ENCODE data around the gene DOP1B.
A peak's percentile ranks its signal among the peaks of the same experiment; 100 is the strongest.
"Not testable (repeated sequence)": the region's sequence is repeated elsewhere in the genome, so short reads cannot be mapped to it uniquely, and the experiment has no call there.

DOP1B gene

GRCh38 chr21:36127250-36127904 lies 29.2 kb upstream of the DOP1B start:
- Histone ChIP-seq H2AFZ (ENCODE audit: insufficient read depth, low read length, poor library complexity) (no peak overlapping the region), H3K4me3 (ENCODE audit: low read depth, low read length) (no peak overlapping the region), H4K12ac (ENCODE audit: low read depth, low read length) (no peak overlapping the region), H3K14ac (ENCODE audit: low read length) (no peak overlapping the region), H2BK5ac (ENCODE audit: low read depth, low read length, poor library complexity) (no peak overlapping the region), H3K9me3 (ENCODE audit: insufficient read depth, low read depth, low read length) (peaks cover 2% of the 10 kb centered on the region), H3K4me1 (ENCODE audit: control insufficient read depth in 1 of 2, insufficient read depth in 2 of 2, low read length in 2 of 2) (no peaks in the 10 kb centered on the region), H3K23ac (ENCODE audit: low read length) (no peak overlapping the region), H3K79me1 (ENCODE audit: low read length) (no peaks in the 10 kb centered on the region), H3K9ac (ENCODE audit: low read length) (no peak overlapping the region), H3K18ac (ENCODE audit: low read length) (no peak overlapping the region), H3K4me2 (ENCODE audit: low read length) (no peak overlapping the region), H3K4ac (ENCODE audit: low read depth, low read length) (no peak overlapping the region), H4K8ac (ENCODE audit: low read depth, low read length) (no peak overlapping the region), H3K36me3 (ENCODE audit: control insufficient read depth in 1 of 2, insufficient read depth in 2 of 2, low read length in 2 of 2) (no peaks in the 10 kb centered on the region), H3K27ac (ENCODE audit: low read depth, low read length) (no peak overlapping the region), H2BK120ac (ENCODE audit: insufficient read depth, low read length, poor library complexity) (no peak overlapping the region), H3K27me3 (ENCODE audit: insufficient read depth, low read length) (no peaks in the 10 kb centered on the region), H4K91ac (ENCODE audit: low read depth, low read length) (no peak overlapping the region), H2BK12ac (ENCODE audit: low read length) (no peak overlapping the region), H3K79me2 (ENCODE audit: control insufficient read depth, insufficient read depth, low read length, poor library complexity) (no peaks in the 10 kb centered on the region), H2AK5ac (ENCODE audit: low read length) (no peak overlapping the region)
- WGBS (ENCODE audit: extremely low coverage, insufficient coverage, insufficient read length) = no CpG with 5 or more reads among the region's 10 CpGs
- no peak for DNase-seq

GRCh38 chr21:36127977-36128376 lies 28.6 kb upstream of the DOP1B start:
- no peak overlapping the region for H2BK12ac ChIP-seq (ENCODE audit: low read length)
- H3K36me3 ChIP-seq (ENCODE audit: control insufficient read depth in 1 of 2, insufficient read depth in 2 of 2, low read length in 2 of 2) = no peaks in the 10 kb centered on the region
- H3K27ac ChIP-seq (ENCODE audit: low read depth, low read length) = no peak overlapping the region
- no peak overlapping the region for H2BK5ac ChIP-seq (ENCODE audit: low read depth, low read length, poor library complexity)
- WGBS (ENCODE audit: extremely low coverage, insufficient coverage, insufficient read length) = no CpG with 5 or more reads among the region's 5 CpGs
- H4K91ac ChIP-seq (ENCODE audit: low read depth, low read length) = no peak overlapping the region
- no peak overlapping the region for H2AFZ ChIP-seq (ENCODE audit: insufficient read depth, low read length, poor library complexity)
- H3K9ac ChIP-seq (ENCODE audit: low read length) = no peak overlapping the region
- H3K4me2 ChIP-seq (ENCODE audit: low read length) = no peak overlapping the region
- no peak overlapping the region for H2AK5ac ChIP-seq (ENCODE audit: low read length)
- H3K4ac ChIP-seq (ENCODE audit: low read depth, low read length) = no peak overlapping the region
- no peak overlapping the region for H2BK120ac ChIP-seq (ENCODE audit: insufficient read depth, low read length, poor library complexity)
- H3K79me1 ChIP-seq (ENCODE audit: low read length) = no peaks in the 10 kb centered on the region
- no peak overlapping the region for H4K8ac ChIP-seq (ENCODE audit: low read depth, low read length)
- H3K79me2 ChIP-seq (ENCODE audit: control insufficient read depth, insufficient read depth, low read length, poor library complexity) = no peaks in the 10 kb centered on the region
- H3K23ac ChIP-seq (ENCODE audit: low read length) = no peak overlapping the region
- peak; percentile 65 to 88 for DNase-seq
- no peak overlapping the region for H3K14ac ChIP-seq (ENCODE audit: low read length)
- no peaks in the 10 kb centered on the region for H3K4me1 ChIP-seq (ENCODE audit: control insufficient read depth in 1 of 2, insufficient read depth in 2 of 2, low read length in 2 of 2)
- peaks cover 2% of the 10 kb centered on the region for H3K9me3 ChIP-seq (ENCODE audit: insufficient read depth, low read depth, low read length)
- H3K18ac ChIP-seq (ENCODE audit: low read length) = no peak overlapping the region
- H3K27me3 ChIP-seq (ENCODE audit: insufficient read depth, low read length) = no peaks in the 10 kb centered on the region
- no peak overlapping the region for H3K4me3 ChIP-seq (ENCODE audit: low read depth, low read length)
- H4K12ac ChIP-seq (ENCODE audit: low read depth, low read length) = no peak overlapping the region

GRCh38 chr21:36129219-36129618 lies 27.4 kb upstream of the DOP1B start:
- Histone ChIP-seq H4K8ac (ENCODE audit: low read depth, low read length) (no peak overlapping the region), H2AFZ (ENCODE audit: insufficient read depth, low read length, poor library complexity) (no peak overlapping the region), H3K4me1 (ENCODE audit: control insufficient read depth in 1 of 2, insufficient read depth in 2 of 2, low read length in 2 of 2) (peaks cover 0 to 2% of the 10 kb centered on the region in 2 experiments), H3K27me3 (ENCODE audit: insufficient read depth, low read length) (no peaks in the 10 kb centered on the region), H2BK5ac (ENCODE audit: low read depth, low read length, poor library complexity) (no peak overlapping the region), H2BK12ac (ENCODE audit: low read length) (no peak overlapping the region), H3K27ac (ENCODE audit: low read depth, low read length) (no peak overlapping the region), H3K36me3 (ENCODE audit: control insufficient read depth in 1 of 2, insufficient read depth in 2 of 2, low read length in 2 of 2) (no peaks in the 10 kb centered on the region), H3K4me2 (ENCODE audit: low read length) (no peak overlapping the region), H3K23ac (ENCODE audit: low read length) (no peak overlapping the region), H3K79me2 (ENCODE audit: control insufficient read depth, insufficient read depth, low read length, poor library complexity) (no peaks in the 10 kb centered on the region), H3K4ac (ENCODE audit: low read depth, low read length) (no peak overlapping the region), H4K91ac (ENCODE audit: low read depth, low read length) (no peak overlapping the region), H3K18ac (ENCODE audit: low read length) (no peak overlapping the region), H3K9me3 (ENCODE audit: insufficient read depth, low read depth, low read length) (peaks cover 2% of the 10 kb centered on the region), H4K12ac (ENCODE audit: low read depth, low read length) (no peak overlapping the region), H3K4me3 (ENCODE audit: low read depth, low read length) (no peak overlapping the region), H3K9ac (ENCODE audit: low read length) (no peak overlapping the region), H3K79me1 (ENCODE audit: low read length) (no peaks in the 10 kb centered on the region), H3K14ac (ENCODE audit: low read length) (no peak overlapping the region), H2BK120ac (ENCODE audit: insufficient read depth, low read length, poor library complexity) (no peak overlapping the region), H2AK5ac (ENCODE audit: low read length) (no peak overlapping the region)
- DNase-seq = peak in 1 of 2 donors; percentile 9
- WGBS (ENCODE audit: extremely low coverage, insufficient coverage, insufficient read length) = no CpG with 5 or more reads among the region's 2 CpGs

- H3K36me3 ChIP-seq (ENCODE audit: control insufficient read depth in 1 of 2, insufficient read depth in 2 of 2, low read length in 2 of 2); H3K4me1 ChIP-seq (ENCODE audit: control insufficient read depth in 1 of 2, insufficient read depth in 2 of 2, low read length in 2 of 2); H3K27me3 ChIP-seq (ENCODE audit: insufficient read depth, low read length); H3K79me1 ChIP-seq (ENCODE audit: low read length); H3K9me3 ChIP-seq (ENCODE audit: insufficient read depth, low read depth, low read length); H3K4ac ChIP-seq (ENCODE audit: low read depth, low read length); H3K27ac ChIP-seq (ENCODE audit: low read depth, low read length); H2BK12ac ChIP-seq (ENCODE audit: low read length); H3K18ac ChIP-seq (ENCODE audit: low read length); H2AFZ ChIP-seq (ENCODE audit: insufficient read depth, low read length, poor library complexity); H3K14ac ChIP-seq (ENCODE audit: low read length); H3K4me3 ChIP-seq (ENCODE audit: low read depth, low read length); H3K23ac ChIP-seq (ENCODE audit: low read length); H4K8ac ChIP-seq (ENCODE audit: low read depth, low read length); H4K91ac ChIP-seq (ENCODE audit: low read depth, low read length); H4K12ac ChIP-seq (ENCODE audit: low read depth, low read length); H2BK120ac ChIP-seq (ENCODE audit: insufficient read depth, low read length, poor library complexity); H2AK5ac ChIP-seq (ENCODE audit: low read length); H3K79me2 ChIP-seq (ENCODE audit: control insufficient read depth, insufficient read depth, low read length, poor library complexity); H3K9ac ChIP-seq (ENCODE audit: low read length); DNase-seq; H2BK5ac ChIP-seq (ENCODE audit: low read depth, low read length, poor library complexity): not testable (repeated sequence)
- no CpG with 5 or more reads among the region's 18 CpGs for WGBS (ENCODE audit: extremely low coverage, insufficient coverage, insufficient read length)
- peak overlapping the region; percentile 45 for H3K4me2 ChIP-seq (ENCODE audit: low read length)
Measured at GRCh38 chr21:36130414-36130762, 26.2 kb upstream of the DOP1B start.
